ENCODE results near the gene AOC1. TPM values are rescaled to one million over a fixed set of nuclear protein-coding genes. Genes with fewer than 3 reads are reported as not detected.
A peak's percentile ranks its signal among the peaks of the same experiment; 100 is the strongest.

The AOC1 gene
- total and polyA plus RNA-seq, 7 donors = 1.4 to 155 (median 47.3) TPM; not detected in 3

DNA sequence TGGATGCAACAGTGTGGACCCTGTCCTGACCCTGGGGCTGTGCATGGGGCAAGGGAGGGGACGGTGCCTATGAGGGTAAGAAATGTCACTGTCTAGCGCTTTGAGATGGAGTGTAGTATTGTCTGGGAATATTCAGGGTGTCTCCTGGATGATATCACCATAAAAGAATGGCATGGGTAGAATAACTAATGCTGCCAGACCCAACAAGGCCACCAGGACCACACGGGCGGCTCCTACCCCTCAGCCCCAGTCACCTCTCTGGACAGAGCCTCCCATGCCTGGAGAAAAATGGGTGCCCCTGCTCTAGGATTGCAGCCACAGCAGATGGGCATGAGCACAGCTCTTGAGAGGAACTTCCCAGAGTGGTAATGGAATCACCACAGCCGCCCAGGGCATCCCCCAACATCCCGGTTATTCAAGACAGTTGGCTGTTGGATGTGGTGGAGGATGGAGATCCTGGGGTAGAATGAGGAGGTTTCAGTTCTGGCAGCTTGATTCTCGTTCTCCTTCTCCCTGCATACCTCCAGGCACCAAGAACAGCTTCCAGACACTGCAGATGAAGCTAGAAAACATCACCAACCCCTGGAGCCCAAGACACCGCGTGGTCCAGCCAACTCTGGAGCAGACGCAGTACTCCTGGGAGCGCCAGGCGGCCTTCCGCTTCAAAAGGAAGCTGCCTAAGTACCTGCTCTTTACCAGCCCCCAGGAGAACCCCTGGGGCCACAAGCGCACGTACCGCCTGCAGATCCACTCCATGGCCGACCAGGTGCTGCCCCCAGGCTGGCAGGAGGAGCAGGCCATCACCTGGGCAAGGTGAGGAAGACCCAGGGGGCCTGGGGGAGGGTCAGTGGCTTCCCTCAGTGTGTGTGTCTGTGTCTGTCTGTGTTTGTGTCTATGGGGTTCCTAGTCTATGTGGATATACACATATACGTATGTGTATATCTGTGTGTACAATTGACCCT is 6.2 kb downstream of the AOC1 start:
- peak; percentile 37 for DNase-seq
- intact Hi-C loops (cut with DNase I) = no loop called here
- 87 to 93% methylated on average over 17 of the region's 18 CpGs for WGBS, 2 donors
- no peaks in the 10 kb centered on the region for H3K36me3 ChIP-seq
- H3K27ac ChIP-seq = no peak overlapping the region
- no peaks in the 10 kb centered on the region for H3K9me3 ChIP-seq
- TF ChIP-seq, protein P1, sequence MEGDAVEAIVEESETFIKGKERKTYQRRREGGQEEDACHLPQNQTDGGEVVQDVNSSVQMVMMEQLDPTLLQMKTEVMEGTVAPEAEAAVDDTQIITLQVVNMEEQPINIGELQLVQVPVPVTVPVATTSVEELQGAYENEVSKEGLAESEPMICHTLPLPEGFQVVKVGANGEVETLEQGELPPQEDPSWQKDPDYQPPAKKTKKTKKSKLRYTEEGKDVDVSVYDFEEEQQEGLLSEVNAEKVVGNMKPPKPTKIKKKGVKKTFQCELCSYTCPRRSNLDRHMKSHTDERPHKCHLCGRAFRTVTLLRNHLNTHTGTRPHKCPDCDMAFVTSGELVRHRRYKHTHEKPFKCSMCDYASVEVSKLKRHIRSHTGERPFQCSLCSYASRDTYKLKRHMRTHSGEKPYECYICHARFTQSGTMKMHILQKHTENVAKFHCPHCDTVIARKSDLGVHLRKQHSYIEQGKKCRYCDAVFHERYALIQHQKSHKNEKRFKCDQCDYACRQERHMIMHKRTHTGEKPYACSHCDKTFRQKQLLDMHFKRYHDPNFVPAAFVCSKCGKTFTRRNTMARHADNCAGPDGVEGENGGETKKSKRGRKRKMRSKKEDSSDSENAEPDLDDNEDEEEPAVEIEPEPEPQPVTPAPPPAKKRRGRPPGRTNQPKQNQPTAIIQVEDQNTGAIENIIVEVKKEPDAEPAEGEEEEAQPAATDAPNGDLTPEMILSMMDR (IDR thresholded peaks at IDR 0.05) = no peak
- no peak for TF ChIP-seq EP300 (IDR thresholded peaks at IDR 0.05)
- no peak for TF ChIP-seq POLR2A (IDR thresholded peaks at IDR 0.05)
- TF ChIP-seq POLR2AphosphoS5 (IDR thresholded peaks at IDR 0.05) = no peak
- peaks cover 0 to 10% (median 0%) of the 10 kb centered on the region in 3 donors for H3K27me3 ChIP-seq
- H3K4me3 ChIP-seq = no peak overlapping the region
- no peaks in the 10 kb centered on the region for H3K4me1 ChIP-seq

DNA sequence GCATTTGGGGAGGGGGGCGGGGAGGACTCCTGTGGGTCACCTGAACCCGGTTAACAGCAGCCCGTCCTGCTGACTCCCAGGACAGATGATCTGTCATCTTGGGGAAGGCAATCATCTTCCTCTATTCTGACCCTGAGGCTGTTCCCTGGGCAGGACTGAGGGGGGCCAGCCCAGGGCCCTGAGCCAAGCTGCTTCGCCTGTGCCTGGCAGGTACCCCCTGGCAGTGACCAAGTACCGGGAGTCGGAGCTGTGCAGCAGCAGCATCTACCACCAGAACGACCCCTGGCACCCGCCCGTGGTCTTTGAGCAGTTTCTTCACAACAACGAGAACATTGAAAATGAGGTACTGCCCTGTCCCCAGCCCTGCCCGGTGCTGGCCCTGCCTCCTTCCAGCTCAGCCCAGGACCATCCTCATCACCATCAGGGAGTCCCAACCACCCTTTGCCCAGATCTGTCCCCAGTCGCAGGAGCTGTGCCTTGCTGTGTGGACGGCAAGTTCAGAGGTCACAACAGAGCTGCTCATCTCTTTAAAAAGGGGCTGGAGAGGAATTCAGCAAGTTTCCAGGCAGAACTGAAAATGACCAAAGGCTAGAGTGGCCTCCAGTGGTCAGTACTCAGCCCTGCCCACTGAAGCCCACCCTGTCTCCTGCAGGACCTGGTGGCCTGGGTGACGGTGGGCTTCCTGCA is 8.1 kb downstream of the AOC1 start:
- TF ChIP-seq, protein P1 (IDR thresholded peaks at IDR 0.05) = no peak
- TF ChIP-seq EP300 (IDR thresholded peaks at IDR 0.05) = no peak
- TF ChIP-seq POLR2A (IDR thresholded peaks at IDR 0.05) = no peak
- TF ChIP-seq POLR2AphosphoS5 (IDR thresholded peaks at IDR 0.05) = no peak
- no peak overlapping the region for H3K4me3 ChIP-seq

DNA sequence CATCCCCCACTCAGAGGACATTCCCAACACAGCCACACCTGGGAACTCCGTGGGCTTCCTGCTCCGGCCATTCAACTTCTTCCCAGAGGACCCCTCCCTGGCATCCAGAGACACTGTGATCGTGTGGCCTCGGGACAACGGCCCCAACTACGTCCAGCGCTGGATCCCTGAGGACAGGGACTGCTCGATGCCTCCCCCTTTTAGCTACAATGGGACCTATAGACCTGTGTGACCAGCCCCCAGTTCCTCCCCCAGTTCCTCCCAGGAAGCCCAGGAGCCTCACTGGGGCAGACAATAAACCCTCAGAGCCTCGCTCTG is 8.6 kb downstream of the AOC1 start:
- WGBS, 2 donors = 86 to 88% methylated on average over 9 of the region's 9 CpGs
- Histone ChIP-seq H3K36me3 (no peaks in the 10 kb centered on the region), H3K27ac (no peak overlapping the region), H3K27me3 (no peaks in the 10 kb centered on the region), H3K4me1 (no peaks in the 10 kb centered on the region), H3K4me3 (no peak overlapping the region), H3K9me3 (no peaks in the 10 kb centered on the region)
- intact Hi-C loops (cut with DNase I) = no loop called here
- TF ChIP-seq POLR2AphosphoS5 (IDR thresholded peaks at IDR 0.05) (no peak), POLR2A (IDR thresholded peaks at IDR 0.05) (no peak), EP300 (IDR thresholded peaks at IDR 0.05) (no peak)
- TF ChIP-seq, protein P1 (IDR thresholded peaks at IDR 0.05) = no peak
- peak; percentile 37 for DNase-seq

More for the DNA sequence above, 8.1 kb downstream of the AOC1 start:
- no peaks in the 10 kb centered on the region for H3K27me3 ChIP-seq
- H3K4me1 ChIP-seq = no peaks in the 10 kb centered on the region
- no peaks in the 10 kb centered on the region for H3K9me3 ChIP-seq
- peak; percentile 43 for DNase-seq
- no peak overlapping the region for H3K27ac ChIP-seq
- WGBS, 2 donors = 76 to 79% methylated on average over 14 of the region's 14 CpGs
- no peaks in the 10 kb centered on the region for H3K36me3 ChIP-seq
- intact Hi-C loops (cut with DNase I) = no loop called here

DNA sequence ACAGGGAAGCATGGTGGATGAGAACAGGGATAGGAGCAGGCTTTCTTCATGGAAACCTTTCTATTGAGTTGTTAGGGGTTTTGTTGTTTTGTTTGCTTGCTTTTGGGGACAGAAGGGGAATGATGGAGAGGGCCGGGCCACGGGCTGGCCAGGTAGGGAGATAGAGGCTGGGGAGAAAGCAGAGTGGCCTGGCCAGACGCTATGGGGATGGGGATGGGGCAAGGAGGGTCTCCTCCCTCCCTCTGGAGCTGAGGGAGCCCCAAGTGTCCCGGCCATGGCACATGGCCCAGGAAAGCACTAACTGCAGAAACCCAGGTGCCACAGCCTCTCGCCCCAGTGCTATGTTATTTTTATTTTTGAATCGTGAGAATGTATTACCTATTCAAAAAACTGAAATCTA is 10.0 kb downstream of the AOC1 start:
- intact Hi-C loops (cut with DNase I) = no loop called here
- Histone ChIP-seq H3K4me1 (no peaks in the 10 kb centered on the region), H3K27me3 (no peaks in the 10 kb centered on the region), H3K9me3 (peaks cover 0 to 3% (median 1%) of the 10 kb centered on the region in 4 donors), H3K36me3 (no peaks in the 10 kb centered on the region), H3K4me3 (no peak overlapping the region), H3K27ac (no peak overlapping the region)
- WGBS, 2 donors = 83 to 95% methylated on average over 6 of the region's 6 CpGs
- no peak for DNase-seq
- no peak for TF ChIP-seq POLR2AphosphoS5 (IDR thresholded peaks at IDR 0.05)
- TF ChIP-seq POLR2A (IDR thresholded peaks at IDR 0.05) = no peak
- TF ChIP-seq, protein P1 (IDR thresholded peaks at IDR 0.05) = no peak
- TF ChIP-seq EP300 (IDR thresholded peaks at IDR 0.05) = no peak
